Iris pigment epithelial cell (primary cell): ENCODE measurements around the gene COMT.

Experiments
- DNase-seq: peaks from one replicate; pipeline ENCODE4 v3.0.0-alpha.2; 2011; ENCODE audit warnings: low read depth

The COMT gene

GRCh38 chr22:20011993-20012740, 70.6 kb downstream of the COMT start:
- DNase-seq, result no peak

GRCh38 chr22:20012741-20013331, 71.3 kb downstream of the COMT start:
- no peak for DNase-seq

DNA sequence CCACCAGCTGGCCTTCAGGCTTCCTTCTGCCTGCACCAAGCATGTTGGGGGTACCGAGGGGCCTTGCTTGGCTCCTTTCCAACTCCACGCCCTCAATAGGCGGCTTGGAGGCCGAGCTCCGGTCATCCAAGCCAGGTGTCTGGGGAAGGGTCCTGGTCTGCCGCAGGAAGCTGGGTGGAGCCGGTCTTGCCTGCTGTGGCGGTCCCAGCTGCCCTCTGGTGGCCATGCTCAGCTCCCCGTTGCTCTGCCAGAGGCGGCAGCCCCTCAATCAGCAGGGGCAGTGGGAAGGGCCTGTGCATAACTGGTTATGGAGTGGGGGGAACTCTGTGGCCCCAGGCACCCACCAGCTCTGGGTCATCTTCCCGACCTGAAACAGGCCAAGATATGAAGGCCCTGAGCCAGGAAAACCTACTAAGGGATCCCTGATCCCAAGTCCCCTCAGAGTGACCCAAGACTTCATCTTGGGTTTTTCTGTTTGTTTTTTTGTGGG, 71.9 kb downstream of the COMT start:
- peak; percentile 49 for DNase-seq

GRCh38 chr22:20014526-20015186, 73.1 kb downstream of the COMT start:
- DNase-seq, result no peak

- DNase-seq, result no peak
These were observed 73.6 kb downstream of the COMT start for GRCh38 chr22:20015187-20015625.

DNA sequence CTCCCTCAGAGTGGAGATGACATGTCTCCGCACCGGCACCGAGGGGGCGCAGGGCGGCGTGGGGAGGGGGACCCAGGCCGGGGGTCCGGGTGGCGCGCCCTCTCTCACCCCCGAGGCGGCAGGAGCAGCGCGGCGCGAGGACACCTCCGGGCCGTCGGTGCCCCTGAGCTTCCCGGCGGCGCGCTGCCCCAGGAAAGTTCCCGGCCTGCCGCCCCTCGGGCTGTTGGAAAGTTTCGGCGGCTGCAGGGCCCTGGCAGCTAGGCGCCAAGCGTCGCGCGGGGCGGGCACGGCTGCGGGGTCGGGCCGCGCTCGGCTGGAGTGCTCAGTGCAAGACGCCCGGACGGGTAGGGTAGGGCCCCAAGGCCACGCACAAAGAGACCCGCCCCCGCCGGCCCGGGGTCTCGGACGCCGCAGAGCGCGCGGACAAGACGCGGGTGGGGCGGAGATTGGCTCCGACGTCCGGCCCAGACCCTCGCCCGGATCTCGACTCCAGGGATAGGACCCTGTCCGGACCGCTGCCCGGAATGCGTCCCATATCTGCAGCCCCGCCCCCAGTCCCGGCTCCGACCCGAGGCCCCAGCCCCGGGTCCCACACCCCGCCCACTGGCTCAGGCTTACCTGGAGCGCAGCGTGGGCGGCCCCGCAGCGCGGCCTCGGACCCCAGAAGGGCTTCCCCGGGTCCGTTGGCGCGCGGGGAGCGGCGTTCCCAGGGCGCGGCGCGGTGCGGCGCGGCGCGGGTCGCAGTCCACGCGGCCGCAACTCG, 74.6 kb downstream of the COMT start:
- DNase-seq, result no peak

DNA sequence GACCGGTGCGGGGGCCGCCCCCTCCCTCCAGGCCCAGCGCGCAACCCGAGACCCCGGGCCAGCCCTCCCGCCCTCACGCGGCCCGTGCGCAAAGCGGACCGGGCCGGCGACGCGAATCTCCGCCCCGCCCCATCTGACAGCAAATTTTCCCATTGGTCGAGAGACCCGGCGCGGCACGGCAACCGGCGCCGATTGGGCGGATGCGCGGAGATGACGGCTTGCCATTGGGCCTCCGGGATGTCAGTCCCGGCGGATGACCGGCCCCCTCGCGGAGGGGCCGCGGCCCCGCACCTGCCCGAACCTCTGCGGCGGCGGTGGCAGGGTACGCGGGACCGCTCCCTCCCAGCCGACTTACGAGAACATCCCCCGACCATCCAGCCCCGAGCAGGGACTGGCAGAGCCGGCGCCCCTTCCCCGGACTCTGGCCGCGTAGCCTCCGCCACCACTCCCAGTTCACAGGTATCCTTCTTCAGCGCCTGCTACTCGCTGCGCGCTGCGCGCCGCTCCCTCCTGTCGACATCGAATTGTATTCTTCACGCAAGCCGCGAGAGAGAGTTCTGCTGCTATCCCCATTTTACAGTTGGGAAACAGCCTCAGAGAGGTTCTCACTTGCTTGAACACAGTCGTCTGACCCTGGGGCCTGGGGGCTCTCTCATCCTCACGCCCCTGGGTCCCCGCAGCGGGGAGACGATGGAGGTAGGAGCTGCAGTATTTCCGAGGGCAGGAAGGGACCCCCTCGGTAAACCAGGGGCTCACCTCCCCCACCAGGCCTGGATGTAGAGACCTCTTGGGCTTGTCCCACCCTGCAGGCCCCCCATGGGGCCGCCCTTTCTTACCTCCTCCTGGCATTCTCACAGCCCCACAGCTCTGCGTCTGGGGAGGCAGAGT, 75.4 kb downstream of the COMT start, which contains the start of gene ARVCF:
Gene ARVCF, minus strand, starts transcription at position 90 of the 888 bp plus-strand sequence. CDS start 26,029 bp downstream, outside the sequence.
- DNase-seq, result peak; percentile 85

DNA sequence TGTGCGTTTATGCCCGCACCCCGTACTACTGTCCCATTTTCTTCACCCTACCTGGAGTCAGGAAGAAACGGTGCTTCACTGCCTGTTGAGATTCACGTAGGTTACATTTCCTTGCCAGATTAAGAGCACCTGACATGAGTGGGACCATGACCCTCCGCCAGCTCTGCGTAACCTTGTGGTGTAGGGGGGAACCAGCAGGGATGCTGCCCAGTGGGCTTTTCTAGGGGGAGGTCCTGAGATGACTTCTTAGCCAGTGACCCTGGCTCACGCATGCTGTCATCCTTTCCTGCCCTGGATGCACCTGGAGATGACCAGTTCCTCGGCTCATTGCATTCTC, 76.0 kb downstream of the COMT start:
- DNase-seq, result no peak

DNA sequence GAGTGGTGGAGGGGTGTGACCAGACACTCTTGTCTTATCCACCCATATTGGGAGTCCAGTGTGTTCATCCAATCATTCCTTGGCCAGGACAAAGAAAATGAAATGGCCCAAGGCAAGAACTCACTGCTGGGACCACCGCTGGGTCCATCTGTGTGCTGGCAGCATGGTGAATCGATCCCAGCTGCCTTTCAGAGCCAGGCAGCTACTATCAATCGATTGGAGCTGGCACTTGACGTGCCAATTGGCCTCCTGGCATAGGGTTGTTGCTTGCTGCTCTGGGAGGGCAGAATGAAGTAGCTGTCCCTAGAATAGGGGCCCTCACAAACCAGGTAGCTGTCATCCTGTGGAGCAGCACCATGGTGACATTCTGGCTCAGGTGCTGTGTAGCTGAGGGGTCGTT, 76.4 kb downstream of the COMT start:
- DNase-seq, result no peak
